GM21367 (cell line): Measurements from ENCODE around the gene MRPL36.

ENCODE experiments used
- ATAC-seq: cut with Tn5 transposase; IDR thresholded peaks from one replicate; pipeline ENCODE4 v1.9.1; 2021; ENCODE audit not compliant: unreplicated experiment

The MRPL36 gene

DNA sequence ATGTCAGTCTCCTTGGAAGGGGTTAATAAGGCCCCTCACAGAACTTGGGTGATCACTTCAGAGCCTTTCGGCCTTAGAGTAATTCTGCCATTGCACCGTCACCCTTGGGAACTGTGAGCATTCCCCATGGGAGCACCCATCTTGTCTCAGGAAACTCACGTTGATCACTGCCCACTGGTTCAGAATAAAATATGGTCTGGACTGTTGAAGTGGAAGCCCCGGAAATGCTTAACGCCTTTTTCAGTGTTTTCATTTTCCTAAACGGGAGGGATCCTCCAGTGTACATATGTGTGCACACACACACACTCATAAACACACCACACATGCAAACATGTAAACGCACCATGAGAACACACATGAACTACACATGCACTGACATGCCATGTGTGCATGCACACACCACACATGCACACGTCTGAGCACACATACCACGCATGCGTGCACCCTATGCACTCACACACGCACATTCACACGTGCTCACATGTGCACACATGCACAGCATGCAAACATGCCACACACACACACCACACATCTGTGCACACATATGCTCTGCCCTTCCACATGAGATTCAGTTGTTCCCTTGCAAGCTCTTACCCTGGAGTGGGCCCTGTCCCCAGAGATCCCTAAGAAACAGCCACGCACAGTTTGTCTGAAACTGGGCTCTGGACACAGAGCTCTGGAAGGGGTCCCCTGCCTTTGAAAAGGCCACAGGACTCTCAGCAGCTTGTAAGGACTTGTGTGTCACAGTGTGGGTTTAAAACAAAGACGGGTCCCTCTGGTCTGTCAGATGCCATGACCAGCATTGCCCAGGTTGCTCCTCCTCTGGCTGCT is 17.0 kb downstream of the MRPL36 start:
- no peak for ATAC-seq

DNA sequence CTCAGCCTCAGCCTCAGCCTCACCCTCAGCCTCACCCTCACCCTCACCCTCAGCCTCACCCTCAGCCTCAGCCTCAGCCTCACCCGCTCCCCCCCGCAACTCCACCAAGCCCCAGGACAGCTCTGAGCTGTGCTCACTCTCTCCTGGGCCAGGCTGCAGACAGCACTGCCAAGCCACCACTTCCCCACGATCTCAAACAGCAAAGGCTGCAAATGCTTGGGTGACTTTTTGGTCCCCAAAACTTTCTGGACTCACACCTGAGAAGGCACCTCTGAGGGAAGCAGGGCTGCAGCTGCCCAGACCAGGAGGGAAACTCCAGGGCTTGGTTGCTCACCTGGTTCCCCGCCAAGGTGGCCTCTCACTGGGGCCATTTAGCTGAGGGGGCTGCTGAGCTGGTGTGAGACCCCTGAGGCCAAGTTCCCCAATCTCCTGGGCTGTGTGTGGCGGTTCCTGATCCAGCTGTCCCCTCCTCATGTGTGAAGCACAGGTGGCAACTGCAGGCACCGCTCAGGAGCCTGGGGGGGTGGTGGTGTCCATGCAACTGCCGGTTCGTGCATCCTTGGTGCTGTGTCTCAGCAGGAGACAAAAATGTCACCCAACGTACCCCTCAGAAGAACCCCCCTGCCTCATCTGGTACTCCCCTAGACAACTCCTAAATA is 17.8 kb downstream of the MRPL36 start:
- no peak for ATAC-seq

DNA sequence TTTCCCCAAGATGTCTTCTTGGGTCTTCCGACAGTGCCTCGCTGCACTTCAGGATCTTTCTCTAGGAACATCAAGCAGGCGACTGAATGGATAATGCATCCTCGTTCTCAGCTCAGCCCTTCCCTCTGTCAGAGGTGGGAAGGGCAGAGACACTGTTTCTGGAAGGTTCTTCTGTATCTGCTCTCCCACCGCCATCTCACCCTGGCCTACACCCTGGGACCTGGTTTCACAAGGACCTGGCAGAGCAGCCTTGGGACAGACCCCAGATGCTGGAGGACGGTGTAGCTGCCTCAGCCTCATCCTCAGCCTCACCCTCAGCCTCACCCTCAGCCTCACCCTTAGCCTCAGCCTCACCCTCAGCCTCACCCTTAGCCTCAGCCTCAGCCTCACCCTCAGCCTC is 18.5 kb downstream of the MRPL36 start:
- ATAC-seq: no peak

DNA sequence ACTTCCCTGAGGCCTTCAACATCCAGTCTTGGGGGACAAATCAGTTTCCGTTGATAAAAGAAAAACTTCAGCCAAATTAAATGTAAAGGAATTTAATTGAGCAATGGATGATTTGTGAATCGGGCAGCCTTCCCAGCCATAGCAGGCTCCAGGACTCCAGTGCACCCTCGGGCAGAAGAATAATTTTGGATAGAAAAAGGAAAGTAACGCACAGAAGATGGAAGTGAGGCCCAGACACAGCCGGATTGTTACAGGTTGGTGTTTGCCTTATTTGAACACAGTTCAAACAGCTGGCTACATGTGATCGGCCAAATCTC is 19.1 kb downstream of the MRPL36 start:
- ATAC-seq: no peak

DNA sequence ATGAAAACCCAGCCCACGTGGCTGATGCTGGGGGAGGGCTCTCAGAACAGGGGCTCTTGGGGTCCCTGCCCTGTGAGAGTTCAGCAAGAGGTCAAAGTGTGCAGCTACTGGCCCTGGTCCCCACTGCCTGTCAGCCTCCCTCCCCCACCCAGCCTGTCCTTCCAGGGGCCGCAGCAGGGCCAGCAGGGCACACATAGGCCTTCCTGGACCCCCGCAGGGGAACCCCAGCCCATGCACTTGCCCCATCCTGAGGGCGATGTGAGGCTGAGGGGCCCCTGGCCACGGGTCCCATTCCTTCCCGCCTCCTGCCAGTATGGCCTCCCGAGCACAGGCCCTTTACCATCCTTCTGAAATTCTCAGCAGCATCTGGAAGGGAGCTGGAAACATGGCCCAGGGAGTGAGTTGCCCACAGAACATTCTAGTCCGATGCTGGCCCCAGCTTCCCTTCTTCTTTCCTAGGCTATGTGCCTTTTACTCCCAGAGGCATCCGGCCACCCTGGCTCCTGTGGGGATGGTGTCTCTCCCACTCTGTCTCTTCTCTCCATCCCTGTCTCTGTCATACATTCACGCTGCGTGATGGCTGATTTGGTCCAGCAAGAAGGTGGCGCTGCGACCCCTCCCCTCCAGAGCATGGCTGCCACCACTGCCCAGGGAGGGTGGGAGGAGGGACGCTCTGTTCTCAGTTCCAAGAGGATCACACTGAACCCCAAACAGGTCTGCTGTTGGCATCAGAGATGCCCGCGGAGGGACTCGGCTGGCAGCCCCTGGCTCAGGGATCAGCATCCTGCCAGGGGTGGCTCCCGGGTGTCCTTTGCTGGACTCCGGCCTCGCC is 19.6 kb downstream of the MRPL36 start:
- ATAC-seq: no peak

DNA sequence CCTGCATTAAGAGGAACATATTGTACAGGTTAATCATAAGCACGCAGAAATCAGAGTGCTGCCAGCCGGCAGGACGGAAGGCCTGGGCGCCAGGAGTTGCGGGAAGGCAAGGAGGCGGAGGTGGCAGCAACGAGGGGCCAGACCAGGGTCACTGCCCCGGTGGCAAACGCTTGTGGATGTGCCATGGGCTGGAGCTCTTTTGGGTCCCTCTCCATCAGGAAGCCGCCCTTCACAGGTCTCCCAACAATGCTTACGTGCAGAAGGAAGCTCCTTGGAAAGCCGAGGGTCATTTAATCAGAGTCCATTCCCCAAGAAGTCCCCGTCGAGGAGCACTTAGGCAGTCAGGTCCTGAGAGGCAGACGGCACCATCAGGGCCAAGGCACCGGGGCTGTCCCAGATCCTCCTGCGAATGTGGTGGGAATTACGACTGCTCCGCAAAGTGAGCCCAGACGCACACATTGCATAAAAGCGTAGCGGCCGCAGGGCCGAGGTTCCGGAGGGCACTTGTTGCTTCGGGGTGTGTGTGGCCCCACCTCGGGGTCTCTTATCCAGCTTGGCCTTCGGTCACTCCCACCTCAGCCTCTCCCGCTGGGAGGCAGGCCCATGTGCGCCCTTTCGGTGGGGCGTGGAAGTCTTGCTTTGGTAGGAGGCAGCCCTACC is 20.5 kb downstream of the MRPL36 start:
- ATAC-seq: no peak

DNA sequence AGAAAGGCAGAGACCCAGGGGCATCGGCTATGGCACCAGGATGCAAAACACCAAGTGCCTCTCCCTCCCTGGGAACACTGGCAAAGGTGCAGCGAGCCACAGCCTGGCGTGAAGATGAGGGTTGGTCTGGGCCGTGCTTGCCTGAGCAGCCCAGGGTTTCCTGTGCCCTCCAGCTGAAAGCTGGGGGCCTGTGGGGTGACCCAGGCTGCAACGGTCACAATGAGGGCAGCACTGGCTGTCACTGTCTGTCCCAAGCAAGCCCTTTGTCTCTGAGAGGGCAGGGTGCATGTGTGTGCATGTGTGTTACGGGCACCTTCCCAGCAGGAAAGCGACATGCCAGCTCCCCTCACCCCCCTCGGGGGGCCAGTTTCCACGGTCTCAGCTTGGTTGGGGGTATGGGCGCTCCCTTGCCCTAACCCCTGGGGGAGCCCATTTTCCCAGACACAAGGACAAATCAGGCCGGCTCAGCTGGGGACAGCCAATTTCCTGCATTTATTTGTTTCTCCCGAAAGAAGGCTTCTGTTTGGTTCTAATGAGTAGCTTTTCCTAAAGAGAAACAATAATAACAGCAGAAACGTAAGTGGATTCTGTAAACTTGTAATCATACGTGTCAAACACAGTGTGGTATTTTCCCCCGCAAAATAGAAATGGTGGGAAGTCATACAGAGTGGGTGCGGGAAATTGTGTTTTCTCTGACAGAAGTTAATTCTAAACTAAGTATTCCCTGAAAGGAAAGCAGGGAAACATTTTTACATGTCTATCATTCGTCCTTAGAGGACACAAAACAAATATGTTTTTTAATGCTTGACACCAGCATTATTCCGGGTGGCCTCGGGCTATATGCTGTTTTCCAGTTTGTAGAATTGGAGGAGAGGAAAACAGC is 21.3 kb downstream of the MRPL36 start:
- no peak for ATAC-seq

DNA sequence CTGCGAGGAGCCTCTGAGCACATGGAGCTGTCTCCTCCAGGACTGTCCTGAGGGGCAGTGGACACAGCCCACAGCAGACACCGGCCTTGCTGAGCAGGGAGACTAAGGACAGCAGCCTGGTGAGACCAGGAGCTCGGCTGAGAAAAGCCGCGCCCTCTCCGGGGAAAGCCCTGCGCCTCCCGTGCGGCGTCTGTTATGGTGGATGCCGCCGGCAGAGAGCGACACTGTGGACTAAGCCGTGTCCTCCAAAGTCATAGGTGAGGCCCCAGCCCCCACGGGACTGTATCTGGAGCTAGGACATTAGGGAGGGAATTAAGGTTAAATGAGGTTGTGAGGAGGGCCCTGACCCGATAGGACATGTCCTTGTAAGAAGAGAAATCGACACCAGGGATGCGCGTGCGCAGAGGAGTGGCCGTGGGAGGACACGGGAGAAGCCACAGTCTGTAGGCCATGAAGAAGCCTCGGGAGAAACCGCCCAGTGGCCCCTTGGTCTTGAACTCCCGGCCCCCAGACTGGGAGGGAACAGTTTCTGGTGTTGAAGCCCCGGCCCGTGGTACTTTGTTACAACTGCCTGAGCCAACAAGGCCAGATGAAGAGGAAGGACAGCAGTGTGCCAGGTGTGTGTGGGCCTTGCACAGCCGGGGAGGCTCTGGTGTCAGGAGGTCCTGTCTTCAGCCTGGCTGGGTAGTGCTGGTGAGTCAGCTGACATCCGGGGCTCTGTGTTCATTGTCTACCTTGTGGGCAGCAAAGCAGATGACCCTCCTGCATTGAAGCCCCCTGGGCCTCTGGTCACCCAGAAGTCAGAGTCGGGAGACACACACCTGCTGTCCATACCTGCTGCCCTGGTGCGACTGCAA is 22.1 kb downstream of the MRPL36 start:
- ATAC-seq: no peak

DNA sequence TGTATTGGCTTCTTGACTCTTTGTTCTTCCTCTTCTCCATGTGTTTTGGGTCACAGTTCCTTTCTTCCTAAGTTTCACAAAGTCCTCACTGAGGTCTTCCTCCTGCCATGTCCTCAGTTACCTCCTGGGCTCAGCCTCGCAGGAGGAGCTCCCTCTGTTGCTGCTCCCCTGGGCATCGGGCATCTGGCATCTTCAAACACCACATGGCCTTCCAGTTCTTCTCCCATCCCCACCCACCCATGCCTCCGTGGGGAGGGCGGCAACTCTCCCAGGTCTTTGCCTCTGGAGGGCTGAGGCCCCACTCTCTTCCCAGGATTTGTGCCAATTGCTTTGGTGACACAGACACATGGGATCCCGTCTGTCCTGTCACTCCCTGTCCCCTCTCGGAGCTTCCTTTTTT is 22.8 kb downstream of the MRPL36 start:
- no peak for ATAC-seq

DNA sequence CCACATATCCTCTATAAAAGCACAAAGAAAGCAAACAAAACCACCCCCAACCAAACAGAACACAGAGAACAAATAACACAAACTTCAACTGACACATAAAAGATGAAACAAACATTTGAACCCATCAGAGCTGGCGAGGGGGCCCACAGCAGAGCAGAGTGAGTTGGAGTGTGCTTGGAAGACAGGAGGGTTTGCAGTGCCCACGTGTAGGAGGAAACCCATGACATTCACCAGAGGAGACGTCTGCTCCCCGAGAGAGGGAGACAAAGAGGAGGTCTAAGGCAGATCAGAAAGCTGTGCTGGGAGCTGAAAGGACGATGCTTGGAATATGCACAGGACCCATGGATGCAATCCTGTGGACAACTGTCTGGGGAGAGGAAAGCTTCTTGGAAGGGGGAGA is 27.0 kb downstream of the MRPL36 start:
- no peak for ATAC-seq

DNA sequence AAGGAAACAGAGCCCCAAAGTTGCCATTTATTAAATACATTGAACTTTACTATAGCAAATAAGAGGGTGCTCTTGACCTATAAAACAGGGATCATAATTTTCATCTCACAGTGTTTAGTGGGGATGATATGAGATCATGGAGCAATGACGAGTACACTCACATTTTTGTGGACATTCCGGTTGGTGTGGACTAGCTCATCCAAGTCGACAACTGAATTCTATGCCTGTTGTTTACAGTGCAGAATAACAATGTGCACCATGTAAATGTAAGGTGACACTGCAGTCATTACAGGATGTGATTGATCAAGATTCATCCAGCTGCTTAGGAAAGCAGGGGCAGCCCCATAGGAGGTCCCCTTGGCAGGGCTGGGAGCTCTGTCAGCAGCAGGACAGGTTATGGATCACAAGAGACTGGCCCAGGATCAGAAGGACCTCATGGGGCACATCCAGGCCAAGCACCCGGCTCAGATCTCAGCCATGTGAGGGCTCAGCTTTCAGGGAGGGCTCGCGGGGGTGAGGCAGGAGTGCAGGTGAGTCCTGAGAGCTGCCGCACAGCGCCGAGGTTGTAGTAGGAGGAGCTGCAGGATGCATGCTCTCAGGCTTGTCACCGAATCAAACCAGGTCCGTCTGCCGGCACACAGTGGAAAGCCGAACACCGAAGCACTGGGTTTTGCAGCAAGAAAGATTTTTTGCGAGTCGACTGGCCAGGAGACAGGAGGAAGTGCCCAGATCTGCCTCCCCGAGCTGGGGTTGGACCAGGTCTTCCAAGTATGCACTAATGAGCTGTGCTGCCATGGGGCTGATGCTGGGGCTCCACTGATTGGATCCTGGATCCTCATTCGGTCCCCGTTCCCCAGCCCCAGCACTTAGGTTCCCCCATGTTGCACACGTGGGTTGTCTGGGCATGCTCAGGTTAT is 28.2 kb downstream of the MRPL36 start:
- ATAC-seq: no peak

DNA sequence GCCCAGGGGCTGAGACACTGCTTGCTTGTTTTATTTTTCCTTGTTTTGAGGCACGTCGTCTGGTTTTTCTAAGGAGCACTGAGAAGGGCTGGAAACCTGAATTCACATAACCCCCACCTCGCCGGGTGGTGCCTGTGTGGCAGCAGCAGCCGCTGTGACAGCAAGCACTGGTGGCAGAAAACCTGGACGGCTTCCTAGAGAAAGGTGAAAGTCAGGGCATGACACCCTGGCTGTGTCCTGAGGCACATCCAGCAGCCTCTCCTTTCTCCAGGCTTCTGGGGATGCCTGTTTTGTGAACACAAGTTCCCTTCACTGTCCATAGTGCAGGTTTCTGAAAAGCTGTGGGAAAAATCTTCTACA is 29.2 kb downstream of the MRPL36 start:
- ATAC-seq: no peak

DNA sequence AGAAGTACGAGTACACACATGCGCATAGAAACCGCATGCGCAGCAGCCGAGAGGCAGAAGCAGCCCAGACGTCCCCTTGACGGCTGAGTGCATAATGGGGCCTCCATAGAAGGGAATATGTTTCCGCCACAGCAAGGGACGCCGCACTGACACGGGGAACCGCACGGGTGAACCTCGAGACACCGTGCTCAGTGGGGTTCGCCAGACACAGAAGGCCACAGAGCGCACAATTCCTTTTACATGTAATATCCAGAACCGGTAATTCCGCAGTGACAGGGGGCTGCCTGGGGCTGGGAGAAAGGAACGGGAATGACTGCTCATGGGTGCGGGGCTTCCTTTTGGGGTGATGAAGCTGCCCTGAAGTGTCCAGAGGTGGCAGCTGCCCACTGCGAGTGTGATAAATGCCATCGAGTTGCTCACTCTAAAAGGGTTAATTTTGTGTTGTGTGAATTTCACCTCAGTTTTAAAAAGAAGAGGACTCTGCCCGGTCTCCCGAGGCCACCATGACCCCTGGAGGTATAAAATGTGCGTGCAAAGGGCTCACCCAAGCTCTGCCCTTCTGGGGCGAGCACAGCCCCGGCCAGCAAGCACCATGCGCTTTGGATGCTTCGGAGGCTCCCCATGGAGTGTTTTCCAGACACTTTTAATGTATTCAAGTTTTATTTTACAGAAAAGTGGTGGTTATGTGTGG is 29.7 kb downstream of the MRPL36 start:
- ATAC-seq: no peak

DNA sequence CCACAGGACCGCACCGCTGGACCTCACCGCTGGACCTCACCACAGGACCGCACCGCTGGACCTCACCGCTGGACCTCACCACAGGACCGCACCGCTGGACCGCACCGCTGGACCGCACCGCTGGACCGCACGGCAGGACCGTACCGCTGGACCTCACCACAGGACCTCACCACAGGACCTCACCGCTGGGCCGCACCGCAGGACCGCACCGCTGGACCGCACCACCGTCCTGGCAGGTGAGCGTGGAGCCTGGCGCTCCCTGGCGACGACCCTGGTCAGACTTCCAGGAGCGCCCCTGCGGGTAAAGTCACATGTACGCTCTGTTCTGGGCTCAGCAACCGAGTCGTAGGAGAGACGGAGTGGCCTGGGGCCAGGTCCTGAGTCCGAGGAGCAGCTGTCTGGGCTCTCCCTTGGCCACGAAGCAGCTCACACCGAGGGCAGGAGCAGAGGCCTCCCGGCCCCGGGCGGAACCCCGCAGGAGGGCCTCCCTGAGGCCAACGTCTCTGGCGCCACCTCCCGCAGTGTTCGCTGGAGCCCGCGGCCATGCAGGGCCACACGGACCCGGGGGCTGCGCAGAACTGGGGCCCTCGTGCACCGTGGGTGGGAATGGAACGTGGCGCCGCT is 30.5 kb downstream of the MRPL36 start:
- no peak for ATAC-seq

DNA sequence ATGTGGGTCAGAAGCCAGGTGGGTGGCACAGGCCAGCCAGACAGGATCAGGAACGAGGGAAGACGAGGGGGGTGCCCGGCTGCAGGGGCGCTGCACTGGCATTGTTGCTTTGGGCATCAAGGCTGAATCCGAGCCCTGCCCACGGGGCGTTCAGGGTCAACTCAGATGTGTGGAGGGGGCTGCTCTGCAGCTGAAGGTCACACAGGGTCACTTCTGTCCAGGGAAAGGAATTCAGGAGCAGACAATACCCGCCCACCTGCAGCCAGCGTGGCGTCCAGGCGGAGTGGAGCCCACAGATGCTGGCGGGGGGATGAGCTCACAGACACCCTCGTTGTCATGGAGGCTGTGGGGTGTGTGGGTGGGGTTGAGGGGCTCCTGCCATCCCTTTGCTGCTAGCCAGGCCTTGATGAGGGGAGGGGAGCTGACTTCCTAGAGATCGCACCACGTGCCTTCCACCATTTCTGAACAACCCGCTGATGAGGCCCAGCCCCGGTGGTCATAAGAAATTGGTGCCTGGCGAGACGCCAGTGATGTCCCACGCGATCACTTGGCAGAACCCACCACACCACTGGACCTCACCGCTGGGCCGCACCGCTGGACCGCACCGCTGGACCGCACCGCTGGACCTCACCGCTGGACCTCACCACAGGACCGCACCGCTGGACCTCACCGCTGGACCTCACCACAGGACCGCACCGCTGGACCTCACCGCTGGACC is 31.2 kb downstream of the MRPL36 start:
- no peak for ATAC-seq

DNA sequence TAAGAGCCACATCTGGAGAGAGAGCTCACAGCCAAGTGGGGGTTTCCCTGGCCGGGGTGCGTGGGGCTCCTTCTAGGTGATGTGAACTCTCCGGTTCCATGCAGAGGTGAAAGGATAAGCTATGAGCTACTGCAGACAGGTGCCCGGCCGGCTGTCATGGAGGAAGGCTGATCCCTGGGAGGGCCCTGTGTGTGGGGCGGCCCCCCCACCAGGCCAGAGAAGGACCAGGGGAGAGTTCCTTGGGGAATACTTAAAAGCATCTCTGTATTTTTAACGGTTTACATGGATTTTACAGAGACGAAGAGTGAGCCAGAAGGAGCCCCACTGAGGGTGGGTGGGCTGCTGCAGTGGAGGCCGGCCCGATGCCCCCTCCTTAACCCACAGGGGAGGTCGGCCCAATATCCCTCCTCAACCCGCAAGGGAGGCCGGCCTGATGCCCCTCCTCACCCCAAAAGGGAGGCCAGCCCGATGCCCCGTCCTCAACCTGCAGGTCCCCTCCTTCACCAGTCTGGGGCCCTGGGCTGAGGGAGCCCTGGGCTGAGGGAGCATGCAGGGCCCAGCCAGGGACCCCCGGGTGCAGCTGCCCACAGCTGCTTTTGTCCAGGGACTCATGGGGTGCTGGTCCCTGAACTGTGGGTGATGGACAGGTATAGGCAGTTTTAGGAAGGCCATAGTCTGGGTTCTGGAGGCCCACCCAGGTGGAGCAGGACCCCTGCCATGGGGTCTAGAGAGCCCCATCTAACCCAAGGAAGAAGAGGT is 31.9 kb downstream of the MRPL36 start:
- no peak for ATAC-seq
